ENCODE data around the gene SLC35F5. TPM values are rescaled to one million over a fixed set of nuclear protein-coding genes. Genes with fewer than 3 reads are reported as not detected.
"Not testable (repeated sequence)": the region's sequence is repeated elsewhere in the genome, so short reads cannot be mapped to it uniquely, and the experiment has no call there.

Gene SLC35F5
- total RNA-seq, 6 experiments from 2014 or later: 33.2 to 50.0 (median 40.6) TPM

DNA sequence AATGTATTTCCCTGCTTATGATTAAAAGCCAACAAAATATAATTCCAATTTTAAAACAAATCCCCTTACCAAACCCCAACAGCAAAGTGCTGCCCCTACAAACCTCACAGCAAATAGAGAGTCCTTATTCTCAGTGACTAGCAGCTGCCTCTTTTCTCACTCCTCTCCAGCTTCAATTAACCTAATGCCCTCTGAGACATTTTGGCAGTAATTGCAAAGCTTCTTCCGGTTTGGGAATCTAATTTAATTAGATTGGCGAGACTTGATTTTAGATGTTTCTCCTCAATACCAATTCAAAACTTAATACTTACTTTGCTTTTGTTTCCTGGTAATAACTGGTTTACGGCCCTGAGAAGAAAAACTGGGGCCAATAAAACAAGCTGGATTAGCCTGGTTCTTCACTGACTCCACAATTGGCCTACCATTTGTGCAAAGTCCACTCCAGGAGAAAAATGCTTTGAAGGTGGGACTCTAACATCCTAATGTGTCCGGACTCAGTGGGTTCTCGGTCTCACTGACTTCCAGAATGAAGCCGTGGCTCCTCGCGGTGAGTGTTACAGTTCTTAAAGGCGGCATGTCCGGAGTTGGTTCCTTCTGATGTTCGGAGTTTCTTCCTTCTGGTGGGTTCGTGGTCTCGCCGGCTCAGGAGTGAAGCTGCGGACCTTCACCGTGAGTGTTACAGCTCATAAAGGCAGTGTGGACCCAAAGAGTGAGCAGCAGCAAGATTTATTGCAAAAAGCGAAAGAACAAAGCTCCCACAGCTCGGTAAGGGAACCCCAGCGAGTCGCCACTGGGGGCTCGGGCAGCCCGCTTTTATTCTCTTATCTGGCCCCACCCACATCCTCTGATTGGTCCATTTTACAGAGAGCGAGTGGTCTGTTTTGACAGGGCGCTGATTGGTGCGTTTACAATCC, 52.8 kb downstream of the SLC35F5 start:
- intact Hi-C loops (cut with DNase I): no loop called here
- Histone ChIP-seq H3K4me1 (peaks cover 0 to 14% (median 5%) of the 10 kb centered on the region in 4 donors), H3K27me3 (no peaks in the 10 kb centered on the region), H3K4me3 (no peak overlapping the region), H3K9me3 (no peaks in the 10 kb centered on the region), H3K36me3 (no peaks in the 10 kb centered on the region), H3K27ac (no peak overlapping the region)
- no peak for DNase-seq
- no peak for TF ChIP-seq POLR2A (IDR thresholded peaks at IDR 0.05)
- TF ChIP-seq, protein P1, sequence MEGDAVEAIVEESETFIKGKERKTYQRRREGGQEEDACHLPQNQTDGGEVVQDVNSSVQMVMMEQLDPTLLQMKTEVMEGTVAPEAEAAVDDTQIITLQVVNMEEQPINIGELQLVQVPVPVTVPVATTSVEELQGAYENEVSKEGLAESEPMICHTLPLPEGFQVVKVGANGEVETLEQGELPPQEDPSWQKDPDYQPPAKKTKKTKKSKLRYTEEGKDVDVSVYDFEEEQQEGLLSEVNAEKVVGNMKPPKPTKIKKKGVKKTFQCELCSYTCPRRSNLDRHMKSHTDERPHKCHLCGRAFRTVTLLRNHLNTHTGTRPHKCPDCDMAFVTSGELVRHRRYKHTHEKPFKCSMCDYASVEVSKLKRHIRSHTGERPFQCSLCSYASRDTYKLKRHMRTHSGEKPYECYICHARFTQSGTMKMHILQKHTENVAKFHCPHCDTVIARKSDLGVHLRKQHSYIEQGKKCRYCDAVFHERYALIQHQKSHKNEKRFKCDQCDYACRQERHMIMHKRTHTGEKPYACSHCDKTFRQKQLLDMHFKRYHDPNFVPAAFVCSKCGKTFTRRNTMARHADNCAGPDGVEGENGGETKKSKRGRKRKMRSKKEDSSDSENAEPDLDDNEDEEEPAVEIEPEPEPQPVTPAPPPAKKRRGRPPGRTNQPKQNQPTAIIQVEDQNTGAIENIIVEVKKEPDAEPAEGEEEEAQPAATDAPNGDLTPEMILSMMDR (IDR thresholded peaks at IDR 0.05): no peak
- 82% methylated on average over 9 of the region's 25 CpGs for WGBS (ENCODE audit: insufficient coverage, low coverage, low lambda C conversion rate, missing lambda C conversion rate)
- no peak for ATAC-seq

DNA sequence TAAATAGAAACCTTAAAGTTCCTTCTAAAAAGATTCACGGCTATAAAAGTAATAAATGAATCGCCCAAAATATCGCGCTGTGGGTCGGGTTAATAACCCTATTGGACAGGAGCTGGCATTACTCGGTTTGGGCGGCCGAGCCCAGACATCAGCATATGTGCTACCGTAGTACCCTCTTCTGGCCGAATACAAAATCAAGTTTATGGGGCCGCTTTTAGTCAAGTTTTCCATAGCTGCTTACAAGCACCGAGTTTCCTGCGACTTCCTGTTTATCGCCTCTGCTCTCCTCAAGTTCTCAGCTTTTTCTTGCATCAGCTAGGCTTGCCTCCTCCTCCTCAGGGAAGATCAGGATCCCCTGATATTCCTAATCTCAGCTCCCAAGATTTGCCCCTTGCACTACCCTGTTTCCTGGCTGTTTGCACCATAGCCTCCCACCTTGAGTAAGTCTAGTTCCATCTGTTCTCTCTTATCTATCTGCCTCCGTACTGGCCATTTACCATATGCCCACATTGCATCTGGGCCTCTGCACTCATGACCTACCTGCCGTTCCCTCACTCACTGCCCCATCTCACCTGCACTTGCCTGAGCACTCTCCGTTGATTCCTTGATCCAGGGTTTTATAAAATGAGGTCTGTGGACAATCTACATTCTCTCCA, 56.1 kb downstream of the SLC35F5 start:
- Histone ChIP-seq H3K27ac (no peak overlapping the region), H3K4me1 (no peaks in the 10 kb centered on the region), H3K36me3 (no peaks in the 10 kb centered on the region), H3K4me3 (no peak overlapping the region), H3K27me3 (no peaks in the 10 kb centered on the region), H3K9me3 (no peaks in the 10 kb centered on the region)
- WGBS (ENCODE audit: insufficient coverage, low coverage, low lambda C conversion rate, missing lambda C conversion rate): 36% methylated on average over 15 of the region's 17 CpGs
- DNase-seq (no peak), ATAC-seq (peak; percentile 59 to 72 (median 66))
- no peak for TF ChIP-seq POLR2A (IDR thresholded peaks at IDR 0.05)
- TF ChIP-seq, protein P1 (IDR thresholded peaks at IDR 0.05): peak in 3 of 4 donors; percentile 10 to 15 (median 12)
- intact Hi-C loops (cut with DNase I): no loop called here

DNA sequence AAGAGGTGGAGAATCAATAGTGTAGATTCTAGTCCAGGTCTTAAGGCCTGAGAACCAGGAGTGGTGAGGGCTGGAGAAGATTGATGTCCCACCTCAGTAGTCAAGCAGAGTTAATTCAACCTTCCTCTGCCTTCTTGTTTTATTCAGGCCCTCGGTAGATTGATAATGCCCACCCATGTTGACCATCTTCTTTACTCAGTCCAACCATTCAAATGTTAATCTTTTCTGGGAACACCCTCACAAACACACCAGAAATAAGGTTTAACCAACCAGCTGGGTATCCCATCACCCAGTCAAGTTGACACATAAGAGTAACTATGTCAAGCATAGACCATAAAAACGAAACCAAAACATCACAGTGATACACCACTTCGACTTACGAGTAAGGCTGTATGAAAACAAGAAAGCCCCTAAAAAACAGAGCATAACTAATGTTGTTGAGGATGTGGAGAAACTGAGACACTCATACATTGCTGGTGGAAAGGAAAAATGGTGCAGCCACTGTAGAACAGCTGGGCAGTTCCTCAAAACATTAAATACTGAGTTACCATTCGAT, 57.5 kb downstream of the SLC35F5 start:
- Histone ChIP-seq H3K4me3 (no peak overlapping the region), H3K9me3 (no peaks in the 10 kb centered on the region), H3K36me3 (no peaks in the 10 kb centered on the region), H3K27me3 (no peaks in the 10 kb centered on the region), H3K4me1 (no peaks in the 10 kb centered on the region), H3K27ac (no peak overlapping the region)
- WGBS (ENCODE audit: insufficient coverage, low coverage, low lambda C conversion rate, missing lambda C conversion rate): 85% methylated on average over 5 of the region's 5 CpGs
- intact Hi-C loops (cut with DNase I): no loop called here
- no peak for TF ChIP-seq POLR2A (IDR thresholded peaks at IDR 0.05)
- TF ChIP-seq, protein P1 (IDR thresholded peaks at IDR 0.05): no peak
- ATAC-seq: no peak
- DNase-seq: no peak

DNA sequence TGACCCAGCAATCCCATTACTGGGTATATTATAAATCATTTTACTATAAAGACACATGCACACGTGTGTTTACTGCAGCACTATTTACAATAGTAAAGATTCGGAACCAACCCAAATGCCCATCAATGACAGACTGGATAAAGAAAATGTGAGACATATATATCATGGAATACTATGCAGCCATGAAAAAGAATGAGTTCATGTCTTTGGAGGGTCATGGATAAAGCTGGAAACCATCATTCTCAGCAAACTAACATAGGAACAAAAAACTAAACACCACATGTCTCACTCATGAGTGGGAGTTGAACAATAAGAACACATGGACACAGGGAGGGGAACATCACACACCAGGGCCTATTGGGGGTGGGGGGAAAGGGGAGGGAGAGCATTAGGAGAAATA, 58.2 kb downstream of the SLC35F5 start:
- H3K4me3 ChIP-seq; H3K36me3 ChIP-seq; intact Hi-C loops (cut with DNase I); H3K27me3 ChIP-seq; H3K4me1 ChIP-seq; H3K27ac ChIP-seq; DNase-seq; ATAC-seq; H3K9me3 ChIP-seq: not testable (repeated sequence)
- WGBS (ENCODE audit: insufficient coverage, low coverage, low lambda C conversion rate, missing lambda C conversion rate): 92% methylated on average over 2 of the region's 2 CpGs

DNA sequence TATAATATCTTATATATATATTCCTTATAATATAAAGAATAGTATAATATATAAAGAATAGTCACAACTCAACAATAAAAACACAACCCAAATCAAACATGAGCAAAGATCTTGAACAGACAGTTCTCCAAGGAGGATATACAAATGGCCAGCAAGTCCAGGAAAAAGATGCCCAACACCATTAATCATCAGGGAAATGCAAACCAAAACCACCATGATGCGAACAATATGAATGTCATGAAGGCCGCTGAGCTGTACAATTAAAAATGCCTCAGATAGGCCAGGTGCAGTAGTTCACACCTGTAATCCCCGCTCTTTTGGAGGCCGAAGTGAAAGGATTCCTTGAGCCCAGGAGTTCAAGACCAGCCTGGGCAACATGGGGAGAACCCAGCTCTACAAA, 58.9 kb downstream of the SLC35F5 start:
- intact Hi-C loops (cut with DNase I): no loop called here
- TF ChIP-seq, protein P1 (IDR thresholded peaks at IDR 0.05): no peak
- no peak for TF ChIP-seq POLR2A (IDR thresholded peaks at IDR 0.05)
- ATAC-seq: no peak
- Histone ChIP-seq H3K27ac (no peak overlapping the region), H3K36me3 (no peaks in the 10 kb centered on the region), H3K4me1 (no peaks in the 10 kb centered on the region), H3K4me3 (no peak overlapping the region), H3K9me3 (no peaks in the 10 kb centered on the region), H3K27me3 (no peaks in the 10 kb centered on the region)
- 100% methylated on average over 4 of the region's 4 CpGs for WGBS (ENCODE audit: insufficient coverage, low coverage, low lambda C conversion rate, missing lambda C conversion rate)
- DNase-seq: no peak

Measured in right lobe of liver (tissue), 6 donors.